Right lobe of liver (tissue), 4 donors: ENCODE results near the gene C13orf46.

Experiments used
- CTCF ChIP-seq, 4 donors: fragments of 200-600 bp in 3 of 4; fragments of 450-650 bp in 1 of 4; IDR thresholded peaks; one replicate each; pipeline versions ENCODE4 v1.5.1 to v1.8.0; 2016 to 2022; ENCODE audit warnings: antibody characterized with exemption in 4 of 4, mild to moderate bottlenecking in 2 of 4
- POLR2A ChIP-seq: fragments of 450-650 bp; IDR thresholded peaks from one replicate; pipeline ENCODE4 v1.6.1; 2017; ENCODE audit warnings: antibody characterized with exemption, mild to moderate bottlenecking
- donor health status: DM: no; HTN: no; CAD: no.
- donor health status: DM: no; HTN: no; CAD: no.
- donor health status: DM: no; HTN: yes; CAD: no.

GRCh38 chr13:113936166-113936965, 37.5 kb downstream of the C13orf46 start:
- no peak for TF ChIP-seq POLR2A
- TF ChIP-seq CTCF (IDR thresholded peaks at IDR 0.05) = no peak
